HepG2 (cell line): Measurements from ENCODE around the gene UBR3. TPM values are rescaled to one million over a fixed set of nuclear protein-coding genes. Genes with fewer than 3 reads are reported as not detected.

ENCODE experiments used
- ARID2 ChIP-seq: sonication (generic); formaldehyde crosslinking; IDR thresholded peaks from 2 replicates; pipeline ENCODE4 v1.8.1; 2022; ENCODE audit warnings: mild to moderate bottlenecking, missing genetic modification reagents, borderline replicate concordance
- ARID5B ChIP-seq: IDR thresholded peaks from 2 replicates; pipeline ENCODE4 v1.4.0; 2020; ENCODE audit warnings: mild to moderate bottlenecking, missing genetic modification reagents
- ASH2L ChIP-seq: fragments of 300-600, 200-600 bp; sonication (generic); IDR thresholded peaks from 2 replicates; pipeline ENCODE4 v1.7.0; 2017; ENCODE audit warnings: low read depth, mild to moderate bottlenecking, moderate library complexity, mixed read lengths, low read length; ENCODE audit not compliant: insufficient read length
- FOSL1 ChIP-seq: sonication (generic); formaldehyde crosslinking; IDR thresholded peaks from 2 replicates; pipeline ENCODE4 v1.9.0; 2021; ENCODE audit warnings: missing genetic modification reagents, borderline replicate concordance
- FOXJ3 ChIP-seq: sonication (generic); formaldehyde crosslinking; IDR thresholded peaks from 2 replicates; pipeline ENCODE4 v1.4.0; 2020; ENCODE audit warnings: missing genetic modification reagents, mild to moderate bottlenecking, borderline replicate concordance
- GATAD1 ChIP-seq: IDR thresholded peaks from 2 replicates; pipeline ENCODE4 v1.6.1; 2016; ENCODE audit warnings: missing genetic modification reagents, missing compliant biosample characterization
- JDP2 ChIP-seq: sonication (generic); formaldehyde crosslinking; IDR thresholded peaks from 2 replicates; pipeline ENCODE4 v1.8.1; 2022; ENCODE audit warnings: missing genetic modification reagents, borderline replicate concordance
- KLF9 ChIP-seq: IDR thresholded peaks from 2 replicates; pipeline ENCODE4 v1.6.1; 2016; ENCODE audit warnings: low read depth
- RXRA ChIP-seq: sonication (generic); formaldehyde crosslinking; IDR thresholded peaks from 2 replicates; pipeline ENCODE4 v1.5.1; 2020; ENCODE audit warnings: missing genetic modification reagents
- STAT5B ChIP-seq: sonication (generic); formaldehyde crosslinking; IDR thresholded peaks from 2 replicates; pipeline ENCODE4 v1.4.0; 2020; ENCODE audit warnings: missing genetic modification reagents
- TBX3 ChIP-seq: fragments of 450-650 bp; IDR thresholded peaks from 2 replicates; pipeline ENCODE4 v1.6.1; 2017; ENCODE audit warnings: antibody characterized with exemption, mild to moderate bottlenecking, inconsistent platforms, borderline replicate concordance
- THYN1 ChIP-seq: sonication (generic); formaldehyde crosslinking; IDR thresholded peaks from 2 replicates; pipeline ENCODE4 v1.8.1; 2023; ENCODE audit warnings: low read depth, mild to moderate bottlenecking, moderate library complexity, missing genetic modification reagents, borderline replicate concordance
- ZNF33B ChIP-seq: sonication (generic); formaldehyde crosslinking; IDR thresholded peaks from 2 replicates; pipeline ENCODE4 v1.5.1; 2020; ENCODE audit warnings: mild to moderate bottlenecking, missing genetic modification reagents
- ZNF501 ChIP-seq: sonication (generic); formaldehyde crosslinking; IDR thresholded peaks from 2 replicates; pipeline ENCODE4 v1.5.1; 2020; ENCODE audit warnings: mild to moderate bottlenecking, moderate library complexity, missing genetic modification reagents
- ZNF567 ChIP-seq: sonication (generic); formaldehyde crosslinking; IDR thresholded peaks from 2 replicates; pipeline ENCODE4 v1.8.1; 2023; ENCODE audit warnings: mild to moderate bottlenecking, missing genetic modification reagents, borderline replicate concordance
- ZNF644 ChIP-seq: IDR thresholded peaks from 2 replicates; pipeline ENCODE4 v1.6.1; 2016; ENCODE audit warnings: low read depth
- polyA plus RNA-seq, 8 experiments: library from polyadenylated mRNA; depleted of rRNA in 3 of 8; stranded (reverse) in 7 of 8; unstranded in 1 of 8; fragments of >200 nt; fragmentation: Illumina TruSeq in 4 of 8; extraction: Trizol in 4 of 8; gene quantifications; 2 replicates each; pipeline versions ENCODE4 v1.2.1 to v1.2.3, GENCODE V29; 2011 to 2016; ENCODE audit warnings: low read depth in 4 of 8, missing spikeins in 1 of 8, mixed read lengths in 1 of 8; ENCODE audit not compliant: insufficient read depth in 1 of 8
- total RNA-seq, 5 experiments: library from RNA; depleted of rRNA; stranded (reverse); fragments of >200 nt; fragmentation: Illumina TruSeq; extraction: Trizol; gene quantifications; 2 replicates each; pipeline ENCODE4 v1.2.3, GENCODE V29; 2016; ENCODE audit warnings: low read depth in 1 of 5
- TF ChIP-seq, protein P1 (sequence below), 2 experiments: sonication (generic) in 1 of 2; formaldehyde crosslinking in 1 of 2; IDR thresholded peaks; 2 replicates each; pipeline versions ENCODE4 v1.4.0 to v1.6.1; 2018 to 2020; ENCODE audit warnings: missing genetic modification reagents in 2 of 2, borderline replicate concordance in 1 of 2, low read depth in 1 of 2, mild to moderate bottlenecking in 1 of 2, missing biosample characterization in 1 of 2
- TF ChIP-seq, protein P2 (sequence below): sonication (generic); formaldehyde crosslinking; IDR thresholded peaks from 2 replicates; pipeline ENCODE4 v1.8.0; 2022; ENCODE audit warnings: mild to moderate bottlenecking, missing genetic modification reagents, moderate library complexity

Gene UBR3
- total and polyA plus RNA-seq, 2 of the 13 experiments (the other 11 are each of a cell fraction or from before 2014, with no cell fraction given), result 15.1 to 28.0 TPM

GRCh38 chr2:169824373-169825333, 2.6 kb upstream of the UBR3 start, which contains the start of gene METTL5 (continued):
- TF ChIP-seq TBX3 (no peak), STAT5B (CRISPR knock-in tag) (peak; percentile 63), KLF9 (CRISPR knock-in tag) (no peak), ARID2 (CRISPR knock-in tag) (peak; percentile 41; the same call in 1 of the 2 replicates), ZNF501 (CRISPR knock-in tag) (peak; percentile 96), RXRA (CRISPR knock-in tag) (peak; percentile 63), FOXJ3 (CRISPR knock-in tag) (no peak; the same call in 1 of the 2 replicates), THYN1 (CRISPR knock-in tag) (no peak), ARID5B (CRISPR knock-in tag) (peak; percentile 72), FOSL1 (CRISPR knock-in tag) (no peak; the same call in 1 of the 2 replicates), ASH2L (peak; percentile 95), ZNF644 (peak; percentile 49; the same call in 1 of the 2 replicates), ZNF33B (CRISPR knock-in tag) (peak; percentile 91), ZNF567 (CRISPR knock-in tag) (no peak; the same call in none of the 2 replicates), JDP2 (CRISPR knock-in tag) (no peak), GATAD1 (peak; percentile 86)
- TF ChIP-seq, protein P1, sequence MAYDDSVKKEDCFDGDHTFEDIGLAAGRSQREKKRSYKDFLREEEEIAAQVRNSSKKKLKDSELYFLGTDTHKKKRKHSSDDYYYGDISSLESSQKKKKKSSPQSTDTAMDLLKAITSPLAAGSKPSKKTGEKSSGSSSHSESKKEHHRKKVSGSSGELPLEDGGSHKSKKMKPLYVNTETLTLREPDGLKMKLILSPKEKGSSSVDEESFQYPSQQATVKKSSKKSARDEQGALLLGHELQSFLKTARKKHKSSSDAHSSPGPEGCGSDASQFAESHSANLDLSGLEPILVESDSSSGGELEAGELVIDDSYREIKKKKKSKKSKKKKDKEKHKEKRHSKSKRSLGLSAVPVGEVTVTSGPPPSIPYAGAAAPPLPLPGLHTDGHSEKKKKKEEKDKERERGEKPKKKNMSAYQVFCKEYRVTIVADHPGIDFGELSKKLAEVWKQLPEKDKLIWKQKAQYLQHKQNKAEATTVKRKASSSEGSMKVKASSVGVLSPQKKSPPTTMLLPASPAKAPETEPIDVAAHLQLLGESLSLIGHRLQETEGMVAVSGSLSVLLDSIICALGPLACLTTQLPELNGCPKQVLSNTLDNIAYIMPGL (CRISPR knock-in tag; IDR thresholded peaks at IDR 0.05; ENCODE audit: borderline replicate concordance in 1 of 2, low read depth in 1 of 2), result peak; percentile 99 to 100
- TF ChIP-seq, protein P2, sequence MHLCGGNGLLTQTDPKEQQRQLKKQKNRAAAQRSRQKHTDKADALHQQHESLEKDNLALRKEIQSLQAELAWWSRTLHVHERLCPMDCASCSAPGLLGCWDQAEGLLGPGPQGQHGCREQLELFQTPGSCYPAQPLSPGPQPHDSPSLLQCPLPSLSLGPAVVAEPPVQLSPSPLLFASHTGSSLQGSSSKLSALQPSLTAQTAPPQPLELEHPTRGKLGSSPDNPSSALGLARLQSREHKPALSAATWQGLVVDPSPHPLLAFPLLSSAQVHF (CRISPR knock-in tag), result no peak
